GM12892 (cell line): ENCODE measurements around the gene TDRD12.

Experiments
- POLR2A ChIP-seq: IDR thresholded peaks from 2 replicates; pipeline ENCODE4 v1.6.1; 2011; ENCODE audit warnings: low read depth, low read length, control low read depth
- POLR2AphosphoS5 ChIP-seq: IDR thresholded peaks from 2 replicates; pipeline ENCODE4 v1.6.1; 2011; ENCODE audit warnings: low read depth, low read length, control low read depth
- TAF1 ChIP-seq: IDR thresholded peaks from 2 replicates; pipeline ENCODE4 v1.6.1; 2011; ENCODE audit warnings: low read depth, mild to moderate bottlenecking, control low read depth, low read length, borderline replicate concordance

DNA sequence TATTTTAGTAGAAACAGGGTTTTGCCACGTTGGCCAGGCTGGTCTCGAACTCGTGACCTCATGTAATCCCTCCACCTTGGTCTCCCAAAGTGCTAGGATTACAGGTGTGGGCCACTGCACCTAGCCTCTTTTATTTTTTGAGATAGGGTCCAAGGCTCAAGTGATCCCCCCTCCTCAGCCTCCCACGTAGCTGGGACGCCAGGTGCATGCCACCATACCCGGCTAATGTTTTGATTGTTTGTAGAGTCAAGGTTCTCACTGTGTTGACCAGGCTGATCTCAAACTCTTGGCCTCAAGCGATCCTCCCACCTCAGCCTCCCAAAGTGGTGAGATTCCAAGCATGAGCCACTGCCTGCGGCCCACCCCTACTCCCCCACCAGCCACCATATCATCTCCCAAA lies 143.7 kb downstream of the TDRD12 start:
- TF ChIP-seq TAF1 (no peak), POLR2AphosphoS5 (no peak), POLR2A (no peak)
